CD4-positive, alpha-beta T cell treated with Interleukin-2 at 100 ng/mL for 4 hours (primary cell): ENCODE results near the gene STK32B.

ENCODE experiments used
- DNase-seq: peaks from one replicate; pipeline ENCODE4 v3.0.0-alpha.2; 2020; ENCODE audit warnings: low spot score

The STK32B gene

DNA sequence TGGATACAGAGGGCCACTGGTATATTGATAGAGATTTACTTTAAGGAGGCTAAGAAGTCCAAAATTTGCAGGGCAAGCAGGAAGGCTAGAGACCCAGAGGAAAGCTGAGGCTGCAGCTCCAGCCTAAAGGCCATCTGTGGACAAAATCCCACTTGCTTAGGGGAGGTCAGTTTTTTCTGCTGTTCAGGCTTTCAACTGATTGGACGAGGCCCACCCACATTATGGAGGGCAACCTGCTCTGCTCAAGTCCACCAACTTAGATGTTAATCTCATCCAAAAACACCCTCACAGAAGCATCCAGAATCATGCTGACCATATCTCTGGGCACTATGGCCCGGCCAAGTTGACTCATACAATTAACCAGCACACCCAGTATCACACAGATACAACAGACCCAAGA is 480.8 kb downstream of the STK32B start:
- no peak for DNase-seq

DNA sequence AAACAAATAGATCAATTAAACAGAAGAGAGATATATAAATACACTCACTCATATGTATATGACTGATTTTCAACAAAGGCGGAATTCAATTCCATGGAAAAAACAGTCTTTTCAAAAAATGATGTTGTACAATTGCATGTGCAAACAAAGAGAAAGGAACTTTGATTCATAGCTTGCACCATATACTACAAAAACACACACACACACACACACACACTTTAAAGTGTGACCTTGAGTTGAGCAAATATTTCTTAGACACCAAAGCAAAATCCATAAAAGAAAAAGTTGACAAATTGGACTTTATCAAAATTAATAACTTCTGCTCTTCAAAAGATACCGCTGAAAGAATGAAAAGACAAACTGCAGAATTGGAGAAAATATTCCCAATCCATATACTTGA is 488.3 kb downstream of the STK32B start:
- no peak for DNase-seq

DNA sequence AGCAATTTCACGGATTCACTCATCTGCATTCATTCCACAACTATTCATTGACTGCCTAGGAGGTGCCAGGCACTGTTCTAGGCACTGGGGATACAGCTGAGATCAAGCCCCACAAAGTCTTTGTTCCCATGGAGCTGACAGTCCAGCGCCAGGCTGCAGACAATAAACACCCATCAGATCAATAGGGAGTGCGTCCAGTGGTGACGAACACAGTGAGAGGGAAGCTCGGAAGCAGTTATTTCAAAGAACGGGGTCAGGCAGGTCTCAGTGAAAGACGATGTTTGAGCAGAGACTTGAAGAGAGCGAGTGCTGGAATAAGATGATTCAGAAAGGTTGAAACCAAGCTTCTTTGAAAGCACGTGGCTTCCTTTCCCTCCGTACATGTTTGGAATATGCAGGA is 489.9 kb downstream of the STK32B start:
- DNase-seq, result no peak

DNA sequence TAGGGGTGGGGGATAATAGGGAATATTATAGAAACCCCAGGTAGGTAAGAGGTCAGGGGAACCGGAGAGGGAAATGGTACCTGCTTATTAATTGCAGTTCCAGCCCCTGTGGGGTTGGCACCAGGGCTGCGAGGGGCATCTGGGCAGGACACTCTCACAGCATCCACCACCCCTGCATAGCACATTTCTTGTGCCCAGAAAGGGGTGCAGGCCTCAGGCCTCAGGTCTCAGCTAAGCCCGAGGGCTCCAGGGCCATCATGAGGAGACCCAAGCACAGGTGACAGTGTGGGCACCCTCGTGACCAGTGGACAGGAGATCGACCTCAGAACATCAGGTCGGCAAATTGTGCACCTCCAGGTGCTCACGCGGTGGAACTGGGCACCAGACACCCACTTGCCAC is 492.4 kb downstream of the STK32B start:
- DNase-seq, result no peak

DNA sequence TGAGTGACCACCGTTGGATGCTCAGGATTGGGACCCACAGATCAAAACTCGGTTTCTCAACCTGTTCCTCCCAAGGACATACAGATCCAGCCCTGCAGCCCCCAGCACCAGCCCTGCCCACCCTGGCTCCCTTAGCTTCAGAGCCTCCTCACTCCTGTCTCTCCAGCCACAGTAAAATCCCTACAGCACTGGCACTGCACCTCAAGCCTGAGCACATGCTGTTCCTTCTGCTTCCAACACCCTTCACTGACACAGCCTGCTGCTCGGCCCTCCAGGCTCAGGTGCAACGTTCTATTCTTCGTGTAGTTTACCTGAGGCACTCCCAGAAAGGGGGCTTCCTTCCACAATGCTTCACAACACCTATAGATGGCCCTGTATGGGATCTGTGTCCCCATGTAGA is 493.5 kb downstream of the STK32B start:
- DNase-seq, result no peak

DNA sequence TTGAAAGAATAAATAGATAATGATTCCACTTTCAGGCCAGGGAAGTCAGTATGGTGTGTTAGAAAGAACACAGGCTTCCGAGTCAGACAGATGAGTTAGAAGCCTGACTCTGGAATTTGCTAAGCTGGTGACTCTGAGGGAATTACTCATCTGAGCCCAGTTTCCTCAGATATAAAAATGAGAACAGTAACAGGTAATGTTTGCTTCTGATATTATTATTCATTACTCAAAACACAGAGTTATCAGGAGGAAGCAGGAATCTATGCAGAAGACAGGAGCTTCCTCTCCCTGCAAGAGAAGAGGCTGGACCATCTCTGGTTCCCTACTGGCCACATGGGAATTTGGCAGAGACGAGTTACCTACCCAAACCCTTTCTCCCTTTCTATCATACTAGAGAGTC is 494.0 kb downstream of the STK32B start:
- DNase-seq, result no peak

DNA sequence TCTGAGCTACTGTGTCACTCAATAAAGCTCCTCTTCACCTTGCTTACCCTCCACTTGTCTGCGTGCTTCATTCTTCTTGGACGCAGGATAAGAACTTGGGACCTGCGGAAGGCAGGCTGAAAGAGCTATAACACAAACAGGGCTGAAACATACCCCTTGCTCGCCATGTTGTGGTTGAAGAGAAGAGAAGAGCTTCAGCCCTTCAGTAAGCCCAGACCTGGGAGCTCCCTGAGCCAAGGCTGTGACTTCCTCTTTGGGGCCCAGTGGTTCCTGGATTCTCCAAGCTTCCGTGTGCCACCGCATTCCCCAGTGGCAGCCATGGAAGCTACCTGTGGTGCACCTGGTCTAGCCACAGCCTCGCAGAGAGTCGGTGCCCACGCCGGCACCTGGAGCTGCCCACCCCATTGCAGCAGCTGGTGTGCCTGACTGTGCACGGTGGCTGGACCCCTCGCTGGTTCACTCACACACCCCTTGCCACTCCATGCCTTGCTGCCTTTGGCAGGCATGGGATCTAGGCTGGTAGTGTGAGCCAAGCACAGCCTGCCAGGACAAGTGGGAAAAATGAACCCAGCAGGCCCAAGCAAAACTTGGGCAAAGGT is 496.5 kb downstream of the STK32B start:
- no peak for DNase-seq
